Coronary artery (tissue), 2 donors: ENCODE data around the gene BGN.

Source experiments
- DNase-seq: peaks from one replicate; pipeline ENCODE4 v3.0.0-alpha.2; 2017; ENCODE audit warnings: low spot score
- H3K27ac ChIP-seq, 2 donors: fragments of 200-600 bp; sonication (generic); one replicate each; pipeline ENCODE4 v1.5.1; 2016 to 2019
- H3K4me3 ChIP-seq: fragments of 200-600 bp; sonication (generic); 2 replicates; pipeline ENCODE4 v1.5.1; 2016; ENCODE audit warnings: mild to moderate bottlenecking, moderate library complexity
- TF ChIP-seq, protein P1 (sequence below): fragments of 200-600 bp; sonication (generic); IDR thresholded peaks from one replicate; pipeline ENCODE4 v1.5.1; 2019; ENCODE audit warnings: antibody characterized with exemption

Gene BGN

DNA sequence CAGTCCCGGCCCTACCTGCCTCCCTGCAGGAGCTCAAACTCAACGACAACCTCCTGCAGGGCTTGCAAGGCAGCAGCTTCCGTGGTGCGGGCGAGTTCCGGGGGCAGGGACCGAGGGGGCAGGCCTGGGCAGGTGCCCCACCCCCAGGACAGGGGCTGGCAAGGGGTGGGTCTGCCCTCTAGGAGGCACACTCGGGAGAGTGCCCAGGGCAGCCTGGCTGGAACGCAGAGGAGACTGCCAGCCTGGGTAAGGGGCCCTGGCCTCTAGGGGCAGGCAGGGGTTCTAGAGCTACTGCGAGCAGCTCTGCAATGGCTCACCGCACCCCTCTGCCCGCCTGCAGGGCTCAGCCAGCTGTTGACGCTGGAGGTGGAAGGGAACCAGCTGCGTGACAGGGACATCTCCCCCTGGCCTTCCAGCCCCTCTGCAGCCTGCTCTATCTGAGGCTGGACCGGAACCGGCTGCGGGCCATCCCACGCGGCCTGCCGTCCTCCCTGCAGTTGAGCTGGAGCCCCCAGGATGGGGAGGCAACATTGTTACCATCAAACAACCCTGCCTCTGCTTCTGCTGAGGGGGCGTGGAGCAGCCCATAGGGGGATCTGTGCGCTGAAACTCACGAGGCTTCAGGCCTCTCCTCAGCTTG lies 12.3 kb upstream of the BGN start:
- DNase-seq = no peak
- peak overlapping the region in 1 of 2 donors; percentile 97 for H3K27ac ChIP-seq
- no peak overlapping the region for H3K4me3 ChIP-seq
- TF ChIP-seq, protein P1, sequence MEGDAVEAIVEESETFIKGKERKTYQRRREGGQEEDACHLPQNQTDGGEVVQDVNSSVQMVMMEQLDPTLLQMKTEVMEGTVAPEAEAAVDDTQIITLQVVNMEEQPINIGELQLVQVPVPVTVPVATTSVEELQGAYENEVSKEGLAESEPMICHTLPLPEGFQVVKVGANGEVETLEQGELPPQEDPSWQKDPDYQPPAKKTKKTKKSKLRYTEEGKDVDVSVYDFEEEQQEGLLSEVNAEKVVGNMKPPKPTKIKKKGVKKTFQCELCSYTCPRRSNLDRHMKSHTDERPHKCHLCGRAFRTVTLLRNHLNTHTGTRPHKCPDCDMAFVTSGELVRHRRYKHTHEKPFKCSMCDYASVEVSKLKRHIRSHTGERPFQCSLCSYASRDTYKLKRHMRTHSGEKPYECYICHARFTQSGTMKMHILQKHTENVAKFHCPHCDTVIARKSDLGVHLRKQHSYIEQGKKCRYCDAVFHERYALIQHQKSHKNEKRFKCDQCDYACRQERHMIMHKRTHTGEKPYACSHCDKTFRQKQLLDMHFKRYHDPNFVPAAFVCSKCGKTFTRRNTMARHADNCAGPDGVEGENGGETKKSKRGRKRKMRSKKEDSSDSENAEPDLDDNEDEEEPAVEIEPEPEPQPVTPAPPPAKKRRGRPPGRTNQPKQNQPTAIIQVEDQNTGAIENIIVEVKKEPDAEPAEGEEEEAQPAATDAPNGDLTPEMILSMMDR = no peak

DNA sequence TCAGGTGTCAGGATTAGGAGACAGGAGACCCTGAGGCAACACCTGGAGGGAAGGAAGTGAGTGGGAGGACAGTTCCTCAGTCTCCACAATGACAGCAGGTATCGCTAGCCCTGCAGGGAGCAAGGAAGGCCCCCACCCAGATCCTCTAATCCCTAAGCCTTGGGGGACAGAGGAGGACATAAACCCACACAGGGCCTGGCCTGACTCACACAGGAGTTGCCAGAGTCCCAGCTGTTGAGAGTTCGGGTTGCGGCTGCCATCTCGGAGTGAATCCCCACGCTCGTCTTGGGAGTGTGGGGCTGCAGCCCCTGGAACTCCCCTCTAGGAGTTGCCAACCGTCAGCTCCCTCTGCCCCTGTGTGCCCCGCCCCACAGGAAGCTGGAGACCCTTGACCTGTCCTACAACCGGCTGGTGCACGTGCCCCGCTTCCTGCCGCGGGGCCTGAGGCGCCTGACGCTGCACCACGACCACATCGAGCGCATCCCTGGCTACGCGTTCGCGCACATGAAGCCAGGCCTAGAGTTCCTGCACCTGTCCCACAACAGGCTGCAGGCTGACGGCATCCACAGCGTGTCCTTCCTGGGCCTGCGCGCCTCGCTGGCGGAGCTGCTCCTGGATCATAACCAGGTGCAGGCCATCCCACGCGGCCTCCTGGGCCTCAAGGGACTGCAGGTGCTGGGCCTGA lies 9.2 kb upstream of the BGN start:
- no peak for DNase-seq
- TF ChIP-seq, protein P1 = no peak
- Histone ChIP-seq H3K4me3 (no peak overlapping the region), H3K27ac (peak overlapping the region; percentile 54 to 97)

GRCh38 chrX:153486171-153486570 lies 8.6 kb upstream of the BGN start:
- TF ChIP-seq, protein P1 = no peak
- Histone ChIP-seq H3K4me3 (no peak overlapping the region), H3K27ac (peak overlapping the region; percentile 49 to 97)
- no peak for DNase-seq

DNA sequence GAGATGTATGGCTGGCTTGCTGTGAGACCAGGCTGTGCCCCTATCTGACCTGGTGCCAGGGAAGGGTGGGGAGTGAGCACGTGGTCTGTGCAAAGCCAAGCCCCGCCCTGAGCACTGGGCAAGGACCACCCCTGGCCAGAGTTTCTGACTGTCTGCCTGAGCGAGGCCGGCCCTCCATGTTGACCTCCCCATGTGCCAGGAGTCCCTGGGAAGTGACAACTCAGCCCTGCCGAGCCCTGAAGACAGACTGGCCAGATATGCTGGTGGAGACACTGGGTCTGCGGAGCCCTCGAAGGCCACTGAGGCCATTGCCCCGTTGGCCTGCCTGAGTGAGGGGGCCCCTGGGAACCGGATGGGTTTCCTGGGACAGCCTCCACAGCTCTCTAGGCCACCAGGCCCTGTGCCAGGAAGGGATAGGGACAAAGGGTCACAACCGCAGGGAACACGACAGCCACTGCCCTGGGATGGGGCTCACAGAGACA lies 7.1 kb upstream of the BGN start:
- DNase-seq = peak; percentile 84
- peak overlapping the region; percentile 49 for H3K4me3 ChIP-seq
- TF ChIP-seq, protein P1 = no peak
- H3K27ac ChIP-seq = peak overlapping the region; percentile 49 to 97

- Histone ChIP-seq H3K4me3 (peak overlapping the region; percentile 49), H3K27ac (peak overlapping the region; percentile 49 to 97)
- TF ChIP-seq, protein P1 = no peak
- DNase-seq = peak; percentile 84
Measured at GRCh38 chrX:153488231-153488914, 6.4 kb upstream of the BGN start.

GRCh38 chrX:153490217-153490930 lies 4.4 kb upstream of the BGN start:
- TF ChIP-seq, protein P1 = no peak
- no peak for DNase-seq
- H3K27ac ChIP-seq = peak overlapping the region in 1 of 2 donors; percentile 97
- no peak overlapping the region for H3K4me3 ChIP-seq
